Ureter (tissue), 1 donor: Measurements from ENCODE around the gene RAB5IF. TPM values are rescaled to one million over a fixed set of nuclear protein-coding genes. Genes with fewer than 3 reads are reported as not detected.
"Not testable (repeated sequence)": the region's sequence is repeated elsewhere in the genome, so short reads cannot be mapped to it uniquely, and the experiment has no call there.

Source experiments
- DNase-seq: peaks from one replicate; pipeline ENCODE4 v3.0.0-alpha.2; 2020; ENCODE audit warnings: low spot score
- total RNA-seq: library from RNA; stranded (reverse); gene quantifications from one replicate; pipeline ENCODE4 v1.2.4, GENCODE V29; 2023
- donor health status: DM: yes; HTN: yes; CAD: no.

RAB5IF gene
- total RNA-seq, 1 donor from 2014 or later = 83.6 TPM

DNA sequence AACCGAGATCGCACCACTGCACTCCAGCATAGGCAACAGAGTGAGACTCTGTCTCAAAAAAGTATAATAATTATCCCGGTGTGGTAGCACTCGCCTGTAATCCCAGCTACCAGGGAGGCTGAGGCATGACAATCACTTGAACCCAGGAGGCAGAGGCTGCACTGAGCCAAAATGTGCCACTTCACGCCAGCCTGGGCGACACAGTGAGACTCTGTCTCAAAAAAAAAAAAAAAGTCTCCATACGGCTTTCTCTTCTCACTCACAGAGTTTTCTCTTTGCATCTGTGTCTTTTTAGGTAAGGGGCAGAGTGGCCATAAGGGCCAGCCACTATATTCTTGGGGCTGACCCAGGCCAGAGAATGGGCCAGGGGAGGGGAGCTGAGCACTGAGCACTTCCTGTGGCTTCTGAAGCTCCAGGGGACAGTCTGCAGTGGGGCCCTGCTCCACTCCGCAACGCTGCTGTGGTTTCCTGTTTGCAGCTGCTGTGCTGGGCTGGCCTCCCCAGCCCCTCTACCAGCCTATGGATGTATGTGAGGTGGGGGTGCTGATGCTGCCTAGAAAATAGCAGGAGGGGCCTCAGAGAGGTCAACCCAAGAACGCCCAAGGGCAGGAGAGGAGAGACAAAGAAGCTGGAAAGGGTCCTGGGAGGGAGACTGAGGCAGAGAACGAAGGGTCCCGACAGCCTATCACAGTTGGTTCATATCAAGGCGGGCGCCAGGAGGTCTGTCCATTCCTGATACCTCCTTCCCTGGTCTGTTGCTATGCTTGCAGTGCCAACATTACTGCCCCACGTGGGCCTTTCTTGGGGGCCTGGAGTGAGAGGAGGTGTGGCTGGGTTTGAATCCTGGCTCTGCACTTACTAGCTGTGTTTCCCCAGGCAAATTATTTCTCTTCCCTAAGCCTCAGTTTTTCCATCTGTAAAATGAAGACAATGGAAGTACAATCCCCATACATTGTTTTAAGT is 24.4 kb downstream of the RAB5IF start:
- no peak for DNase-seq

DNA sequence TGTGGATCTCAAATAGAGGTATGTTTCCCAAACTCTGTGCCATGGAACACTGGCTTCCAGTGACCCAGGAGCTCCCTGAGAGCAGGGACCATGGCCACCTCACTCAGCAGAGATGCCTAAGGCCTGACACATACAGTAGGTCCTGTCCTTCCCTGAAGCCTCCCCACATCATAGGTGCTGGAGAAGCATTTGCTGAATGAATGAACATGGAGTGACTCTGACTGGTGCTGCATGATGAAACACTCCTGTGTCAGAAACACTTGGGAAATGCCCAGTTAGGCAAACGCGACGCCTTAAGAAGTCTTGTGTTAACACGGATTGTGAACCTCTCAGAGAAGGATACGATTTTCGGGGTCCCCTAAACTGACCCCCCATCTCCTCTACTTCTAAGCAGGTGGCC is 26.1 kb downstream of the RAB5IF start:
- no peak for DNase-seq

DNA sequence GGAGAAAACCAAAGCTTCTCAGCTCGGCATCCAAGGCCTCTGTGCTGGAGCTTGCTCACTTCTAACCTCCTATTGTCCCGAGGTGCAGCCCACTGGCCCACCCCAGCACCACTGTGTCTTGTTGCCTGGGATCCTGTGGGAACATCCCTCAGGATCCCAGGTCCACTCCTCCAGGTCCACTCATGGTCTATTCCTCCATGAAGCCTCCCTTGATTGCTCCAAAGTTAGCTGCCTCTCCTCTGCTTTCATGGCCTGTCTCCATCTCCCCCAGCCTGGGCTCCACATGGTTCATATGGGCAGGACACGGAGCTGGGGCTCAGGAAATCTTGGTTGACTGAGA is 26.5 kb downstream of the RAB5IF start:
- no peak for DNase-seq

DNA sequence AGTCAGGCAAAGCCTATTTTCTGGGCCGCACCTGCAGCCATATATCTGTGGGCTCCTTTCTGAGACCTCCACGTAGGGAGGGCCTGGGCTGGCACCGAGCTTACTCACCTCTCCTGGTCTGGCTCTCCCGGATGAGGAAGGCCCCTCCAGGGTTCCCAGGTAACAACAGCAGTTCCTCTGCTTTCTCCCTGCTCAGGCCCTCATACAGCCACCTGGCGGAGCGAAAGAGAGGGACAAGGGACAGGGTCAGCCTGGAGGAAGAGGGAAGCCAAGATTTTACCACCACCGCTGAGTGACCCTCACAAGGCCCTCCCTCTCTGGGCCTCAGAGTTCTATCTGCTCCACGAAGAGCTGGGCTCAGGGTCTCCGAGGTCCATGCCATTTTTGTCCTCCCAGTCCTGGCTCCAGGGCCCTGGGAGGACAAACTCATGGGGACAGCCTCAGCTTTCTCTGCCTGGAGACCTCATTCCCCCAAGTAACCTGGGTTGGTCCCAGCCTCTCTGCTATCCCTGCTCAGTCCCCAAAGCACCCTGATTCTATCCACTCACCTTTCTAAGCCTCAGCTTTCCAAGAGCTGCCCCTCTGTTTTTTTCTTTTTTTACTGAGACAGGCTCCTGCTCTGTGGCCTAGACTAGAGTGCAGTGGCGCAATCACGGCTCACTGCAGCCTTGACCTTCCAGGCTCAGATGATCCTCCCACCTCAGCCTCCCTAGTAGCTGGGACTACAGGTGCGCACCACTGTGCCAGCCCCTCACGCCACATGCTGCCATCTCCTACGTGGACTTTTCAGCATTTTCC is 27.1 kb downstream of the RAB5IF start:
- DNase-seq = no peak

DNA sequence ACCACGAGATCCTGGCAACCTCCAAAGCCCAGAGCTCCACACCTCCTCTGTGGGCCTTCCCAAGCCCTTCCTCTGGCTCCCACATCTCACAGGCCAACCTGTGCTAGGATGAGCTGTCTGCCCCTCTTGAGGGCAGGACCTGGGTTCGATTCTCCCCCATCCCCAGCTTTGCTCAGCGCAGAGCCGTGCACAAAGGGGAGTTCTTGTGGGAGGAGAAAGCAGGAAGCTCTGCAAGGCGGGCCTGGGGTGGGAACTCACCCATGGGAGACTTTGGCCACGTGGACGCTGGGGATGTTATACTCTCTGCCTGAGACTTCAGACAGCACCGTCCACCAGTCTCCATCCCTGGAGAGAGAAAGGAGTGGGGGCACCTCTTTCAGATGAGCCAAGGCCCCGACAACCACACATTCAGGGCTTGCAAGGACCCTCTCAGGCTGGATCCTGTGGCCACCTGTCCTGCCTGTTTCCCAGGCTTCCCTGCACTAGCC is 27.8 kb downstream of the RAB5IF start:
- no peak for DNase-seq

DNA sequence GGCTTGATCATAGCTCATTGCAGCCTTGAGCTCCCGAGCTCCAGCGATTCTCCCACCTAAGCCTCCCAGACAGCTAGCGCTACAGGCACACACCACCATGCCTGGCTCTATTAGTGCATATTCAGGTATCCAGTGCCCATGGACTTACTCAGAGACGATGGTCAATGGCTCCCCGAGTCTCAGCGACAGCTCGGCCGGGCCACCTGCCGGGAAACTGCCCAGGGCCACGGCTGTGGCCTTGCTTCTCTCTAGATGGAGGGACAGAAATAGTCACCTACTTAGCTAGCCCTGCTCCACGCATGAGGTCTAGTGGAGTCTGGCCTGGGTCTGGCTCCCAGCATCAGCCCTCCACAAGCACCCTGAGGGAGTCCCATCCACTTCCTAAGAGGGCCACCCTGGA is 28.8 kb downstream of the RAB5IF start:
- no peak for DNase-seq

DNA sequence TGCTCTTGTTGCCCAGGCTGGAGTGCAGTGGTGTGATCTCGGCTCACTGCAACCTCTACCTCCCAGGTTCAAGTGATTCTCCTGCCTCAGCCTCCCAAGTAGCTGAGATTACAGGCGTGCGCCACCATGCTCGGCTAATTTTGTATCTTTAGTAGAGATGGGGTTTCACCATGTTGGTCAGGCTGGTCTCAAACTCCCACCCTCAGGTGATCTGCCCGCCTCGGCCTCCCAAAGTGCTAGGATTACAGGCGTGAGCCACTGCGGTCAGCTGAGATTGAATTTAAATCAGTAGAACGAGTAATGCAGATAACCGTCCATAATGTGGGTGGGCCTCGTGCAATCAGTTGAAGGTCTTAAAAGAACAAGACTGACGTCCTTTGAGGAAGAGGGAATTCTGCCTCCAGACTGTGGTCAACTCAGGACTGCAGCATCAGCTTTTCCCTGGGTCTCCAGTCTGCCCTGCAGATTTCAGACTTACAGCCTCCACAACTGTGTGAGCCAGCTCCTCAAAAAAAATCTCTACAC is 33.4 kb downstream of the RAB5IF start:
- DNase-seq = not testable (repeated sequence)

DNA sequence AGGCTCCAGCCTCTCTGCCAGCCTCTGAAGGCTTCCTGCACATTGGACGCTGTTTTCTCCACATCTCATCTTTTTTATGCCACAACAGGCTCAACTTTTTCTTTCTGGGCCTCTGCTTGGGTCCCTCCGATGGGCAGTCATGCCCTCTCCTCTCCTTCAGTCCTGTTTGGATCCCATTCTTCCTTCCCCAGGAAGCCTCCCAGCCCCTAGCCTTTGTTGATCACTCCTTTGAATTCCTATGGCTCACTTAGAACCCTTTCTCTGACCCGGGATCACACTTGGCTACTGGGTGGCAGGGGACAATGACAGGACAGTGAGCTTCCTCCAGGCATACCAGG is 35.9 kb downstream of the RAB5IF start:
- DNase-seq = no peak

DNA sequence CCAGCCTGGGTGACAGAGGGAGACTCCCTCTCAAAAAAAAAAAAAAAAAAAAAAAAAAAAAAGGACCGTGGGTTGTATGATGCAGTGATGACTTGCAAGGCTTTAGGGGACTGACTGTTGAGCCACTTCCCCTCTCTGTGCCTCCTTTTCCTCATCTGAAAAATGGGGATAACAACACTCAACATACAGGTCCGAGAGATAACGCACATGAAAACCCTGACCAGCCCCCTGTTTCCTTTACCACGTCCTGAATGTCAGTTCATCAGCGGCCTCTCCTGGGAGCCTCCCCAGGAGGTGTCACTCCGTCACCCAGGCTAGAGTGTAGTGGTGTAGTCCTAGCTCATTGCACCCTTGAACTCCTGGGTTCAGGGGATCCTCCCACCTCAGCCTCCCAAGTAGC is 36.6 kb downstream of the RAB5IF start:
- DNase-seq = no peak

DNA sequence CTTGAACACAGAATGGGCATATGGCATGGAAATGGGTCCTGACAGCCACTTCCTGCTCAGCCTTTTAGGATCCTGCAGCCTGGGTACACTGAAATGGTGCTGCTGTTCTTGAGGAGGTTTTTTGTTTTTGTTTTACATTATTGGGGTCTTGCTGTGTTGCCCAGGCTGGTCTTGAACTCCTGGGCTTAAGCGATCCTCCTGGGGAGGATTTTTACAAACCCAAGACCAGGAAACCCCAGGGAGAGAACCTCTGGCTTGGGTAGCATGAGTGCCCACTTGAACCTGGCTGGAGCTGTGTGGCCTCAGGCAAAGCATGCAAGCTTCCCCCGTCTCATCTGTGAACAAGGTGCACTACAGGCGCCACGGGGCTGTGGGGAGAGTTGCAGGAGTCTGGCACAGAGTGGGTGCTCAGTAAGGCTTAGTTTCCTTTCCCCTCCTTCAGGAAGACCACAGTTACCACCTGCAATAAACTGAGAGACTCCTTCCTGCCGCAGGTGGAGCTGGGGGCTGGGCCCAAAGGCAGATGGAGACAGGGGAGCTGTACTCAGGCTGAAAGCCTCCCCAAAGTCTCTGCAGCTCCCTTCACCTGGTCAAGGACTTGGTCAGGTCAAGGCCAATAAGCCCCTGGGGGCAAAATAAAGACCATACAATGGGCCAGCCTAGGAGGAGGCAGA is 38.6 kb downstream of the RAB5IF start:
- no peak for DNase-seq

DNA sequence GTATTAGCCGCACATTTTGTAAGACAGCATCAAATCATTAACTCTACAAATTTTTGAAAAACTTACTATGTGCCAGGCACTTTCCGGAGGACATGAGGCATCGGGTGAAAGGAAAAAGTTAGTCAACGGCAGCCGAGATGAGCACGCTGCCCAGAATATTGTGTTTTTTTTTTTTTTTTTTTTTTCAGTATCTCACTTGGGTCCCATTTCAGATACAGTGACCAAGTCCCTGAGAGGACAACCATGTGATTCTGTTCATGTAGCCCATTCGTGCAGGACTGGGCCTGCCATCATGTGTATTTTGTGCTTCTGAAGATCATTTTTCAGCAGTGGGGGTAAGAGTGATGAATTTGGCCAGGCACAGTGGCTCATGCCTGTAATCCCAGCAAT is 39.1 kb downstream of the RAB5IF start:
- DNase-seq = no peak

DNA sequence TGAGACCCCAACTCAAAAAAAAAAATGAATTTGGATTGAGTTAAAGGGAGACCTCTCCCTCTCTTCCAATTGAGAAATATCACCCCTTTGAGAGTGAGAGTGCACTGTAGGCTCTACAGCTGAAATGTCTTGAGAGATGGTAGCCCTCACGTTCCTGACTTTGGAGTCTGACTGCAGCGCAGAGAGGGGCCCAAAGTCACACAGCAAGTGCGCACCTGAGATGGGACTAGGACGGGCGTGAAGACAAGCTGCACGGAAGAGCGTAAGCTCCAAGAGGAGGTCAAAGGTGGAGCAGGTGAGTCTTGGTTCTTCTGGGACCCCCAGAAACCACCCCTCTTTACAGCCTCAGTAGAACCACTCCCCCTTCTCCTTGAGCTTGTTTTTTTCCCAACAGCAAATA is 39.8 kb downstream of the RAB5IF start:
- DNase-seq = no peak

DNA sequence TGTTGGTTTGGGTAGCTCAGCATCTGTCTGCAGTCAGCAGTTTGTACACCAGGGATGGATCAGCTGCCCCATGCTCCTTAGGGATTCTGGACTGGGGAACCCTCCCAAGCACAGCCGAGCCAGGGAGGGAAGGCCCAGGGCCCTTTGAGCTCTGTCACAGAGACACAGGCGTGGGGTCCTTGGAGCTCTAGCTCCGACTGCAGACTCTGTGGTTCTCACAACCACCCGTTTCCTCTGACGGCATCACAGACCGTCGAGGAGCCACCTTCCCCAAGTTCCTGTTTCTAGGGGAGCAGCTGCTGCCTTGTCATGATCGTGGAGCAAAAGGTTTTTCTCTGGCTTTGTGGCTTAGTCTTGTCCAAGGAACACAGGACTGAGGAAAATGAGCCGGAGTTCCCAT is 40.4 kb downstream of the RAB5IF start, which contains the start of gene SLA2:
TSS of gene SLA2 (minus strand) at position 199 of the 400 bp plus-strand sequence. CDS start 4,861 bp downstream, outside the sequence.
- no peak for DNase-seq

DNA sequence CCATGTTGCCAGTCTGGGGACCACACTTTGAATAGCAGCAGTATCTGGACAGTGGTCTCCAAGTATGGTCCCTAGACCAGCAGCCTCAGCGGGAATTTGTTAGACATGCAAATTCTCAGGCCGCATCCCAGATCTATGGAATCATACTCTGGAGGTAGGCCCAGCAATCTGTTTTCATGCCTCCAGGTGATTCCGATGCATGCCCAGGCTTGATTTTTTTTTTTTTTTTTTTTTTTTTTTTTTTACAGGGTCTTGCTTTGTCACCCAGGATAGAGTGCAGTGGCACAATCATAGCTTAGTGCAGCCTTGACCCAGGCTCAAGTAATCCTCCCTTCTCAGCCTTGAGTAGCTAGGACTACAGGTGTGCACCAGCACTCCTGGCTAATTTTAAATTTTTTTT is 41.1 kb downstream of the RAB5IF start:
- DNase-seq = no peak

DNA sequence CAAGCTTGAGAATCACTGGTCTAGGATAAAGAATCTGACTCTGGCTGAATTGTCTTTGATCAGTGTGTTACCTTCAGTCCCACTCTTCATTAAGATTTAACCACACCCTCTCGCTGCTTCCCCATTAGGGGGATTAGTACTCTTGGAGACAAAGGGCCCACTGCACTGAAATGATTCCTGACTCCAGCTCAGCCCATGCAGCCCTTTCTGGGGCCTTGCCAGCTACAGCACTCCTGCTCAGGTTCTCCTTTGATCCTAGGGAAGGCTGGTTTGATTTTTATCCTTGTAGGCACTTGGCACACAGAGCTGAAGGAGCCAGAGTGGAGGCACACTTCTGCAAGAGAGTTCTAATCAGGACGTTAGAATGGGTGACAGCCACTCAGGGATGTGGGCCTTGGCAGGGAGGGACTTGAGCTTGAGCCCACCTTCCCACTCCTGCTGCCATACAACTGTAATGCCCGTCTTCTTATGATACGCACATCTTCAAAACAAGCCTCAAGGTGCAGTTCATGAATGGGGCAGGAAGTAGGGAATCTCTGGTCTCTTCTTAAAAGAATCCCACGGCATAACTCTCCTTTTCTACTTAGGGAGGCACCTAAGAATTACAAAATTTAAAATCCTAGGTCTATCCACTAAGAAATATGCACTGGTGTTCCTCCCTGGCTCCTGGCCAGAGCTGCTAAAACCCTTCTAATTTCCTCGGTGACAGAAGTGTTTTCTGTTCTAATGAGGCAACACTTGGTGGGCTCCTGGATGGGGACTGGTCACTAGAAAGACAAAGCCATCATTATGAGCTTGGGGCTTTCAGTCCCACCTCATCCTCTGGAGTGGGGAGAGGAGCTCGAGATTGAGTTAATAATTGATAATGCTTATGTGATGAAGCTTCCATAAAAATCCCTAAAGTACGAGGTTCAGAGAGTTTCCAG is 41.9 kb downstream of the RAB5IF start:
- no peak for DNase-seq

DNA sequence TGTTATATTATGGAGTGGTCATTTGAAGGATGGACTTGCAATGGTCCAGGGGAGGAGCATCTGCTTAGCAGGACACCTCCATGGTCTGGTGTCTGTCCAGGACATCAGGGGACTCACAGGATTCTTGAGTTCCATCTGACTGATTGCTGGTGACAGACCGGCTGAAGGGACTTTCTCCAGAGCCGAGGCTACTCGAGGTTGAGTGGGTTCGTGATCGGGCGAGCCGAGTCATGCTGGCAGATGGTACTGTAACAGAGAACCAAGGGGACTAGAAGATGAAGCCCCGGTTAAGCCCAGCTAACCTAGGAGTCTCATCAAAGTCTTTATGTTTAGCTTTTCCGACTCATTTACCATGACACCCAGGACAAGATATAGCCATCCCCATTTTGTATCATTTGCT is 47.9 kb downstream of the RAB5IF start:
- DNase-seq = no peak

DNA sequence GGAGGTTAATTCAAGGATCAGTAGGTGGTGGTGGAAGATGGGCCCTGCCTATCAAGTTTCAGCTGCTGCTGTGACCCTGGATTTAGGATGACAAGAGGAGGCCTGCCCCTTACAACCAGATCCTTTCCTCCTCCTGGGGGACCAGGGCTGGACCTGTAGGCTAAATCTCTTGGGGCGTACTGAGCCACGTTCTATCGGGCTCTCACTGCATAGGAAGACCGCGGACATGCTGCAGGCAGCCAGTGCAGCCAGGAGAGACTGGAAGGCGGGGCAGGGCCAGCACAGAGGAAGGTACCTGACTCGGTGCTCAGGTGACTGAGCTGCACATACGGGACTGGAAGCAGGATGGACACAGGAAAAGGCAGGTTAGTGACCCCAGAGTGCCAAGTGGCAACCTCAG is 48.9 kb downstream of the RAB5IF start:
- DNase-seq = no peak

DNA sequence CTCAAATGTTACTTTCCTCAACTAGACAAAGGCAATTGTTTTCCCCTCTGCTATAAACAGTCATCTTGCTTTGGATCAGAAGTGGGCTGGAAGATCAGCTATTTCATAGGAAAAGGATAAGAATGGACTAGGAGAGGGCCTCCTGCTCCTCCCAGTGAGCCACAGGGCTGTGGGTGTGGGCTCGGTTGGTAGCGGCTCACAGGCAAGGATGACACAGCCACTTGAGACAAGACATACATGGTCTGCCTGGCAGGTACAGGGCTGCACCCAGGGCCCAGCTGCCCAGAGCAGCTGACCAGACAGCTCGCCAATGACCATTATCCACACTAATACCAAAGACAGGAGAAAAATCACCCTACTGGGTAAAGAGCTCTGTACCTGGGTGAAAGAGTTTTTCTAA is 49.4 kb downstream of the RAB5IF start:
- no peak for DNase-seq

DNA sequence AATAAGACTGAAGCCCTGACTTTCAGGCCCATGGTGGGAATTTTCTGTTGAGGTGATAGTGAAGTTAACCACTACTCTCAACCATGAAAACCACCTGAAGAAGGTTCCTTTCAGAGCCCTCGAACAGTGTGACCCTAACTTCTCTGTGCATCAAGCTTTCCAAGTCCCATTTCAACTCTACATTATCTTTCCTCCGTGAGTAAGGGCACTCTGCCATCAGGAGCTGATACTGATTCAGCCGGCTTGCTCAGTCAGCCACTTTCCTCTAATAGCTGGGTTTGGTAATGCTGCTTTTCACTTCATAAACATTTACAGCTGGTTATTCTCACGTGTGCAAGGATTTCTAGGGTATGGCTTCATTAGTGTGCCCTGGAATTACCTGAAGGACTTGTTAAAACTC is 51.2 kb downstream of the RAB5IF start:
- no peak for DNase-seq

DNA sequence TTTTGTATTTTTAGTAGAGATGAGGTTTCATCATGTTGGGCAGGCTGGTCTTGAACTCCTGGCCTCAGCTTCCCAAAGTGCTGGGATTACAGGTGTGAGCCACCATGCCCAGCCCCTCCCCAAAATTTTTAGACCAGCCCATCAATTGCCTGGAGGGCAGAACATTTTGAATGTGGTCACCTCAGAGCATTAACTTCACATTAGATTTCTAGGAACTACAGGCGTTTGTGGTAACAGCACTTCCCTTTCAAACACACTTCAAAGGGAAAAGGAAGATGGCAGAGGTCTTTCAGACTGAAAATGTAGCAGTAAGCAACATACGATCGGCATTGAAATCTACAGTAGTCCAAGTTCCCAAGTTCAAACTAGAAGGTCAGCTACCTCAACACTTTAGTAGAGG is 52.7 kb downstream of the RAB5IF start:
- no peak for DNase-seq
